GM23248 (cell line): ENCODE data around the gene PIEZO1. TPM values are rescaled to one million over a fixed set of nuclear protein-coding genes. Genes with fewer than 3 reads are reported as not detected.
"Not testable (repeated sequence)": the region's sequence is repeated elsewhere in the genome, so short reads cannot be mapped to it uniquely, and the experiment has no call there.

Experiments used
- DNase-seq: peaks from one replicate; pipeline ENCODE4 v3.0.0-alpha.2; 2015
- H2AFZ ChIP-seq: fragments of 200-600 bp; sonication (generic); 2 replicates; pipeline ENCODE4 v1.6.1; 2016; ENCODE audit warnings: antibody characterized with exemption
- H3F3A ChIP-seq: fragments of 200-600 bp; sonication (generic); 2 replicates; pipeline ENCODE4 v1.6.1; 2016; ENCODE audit warnings: mild to moderate bottlenecking, antibody characterized with exemption, mixed run types; ENCODE audit not compliant: insufficient read depth
- H3K27ac ChIP-seq: fragments of 200-600 bp; sonication (generic); 2 replicates; pipeline ENCODE4 v1.5.1; 2016; ENCODE audit warnings: mild to moderate bottlenecking
- H3K27me3 ChIP-seq: fragments of 200-600 bp; sonication (generic); replicated peaks from 2 replicates; pipeline ENCODE4 v1.6.1; 2016; ENCODE audit warnings: mild to moderate bottlenecking; ENCODE audit not compliant: insufficient read depth
- H3K36me3 ChIP-seq: fragments of 200-600 bp; sonication (generic); 2 replicates; pipeline ENCODE4 v1.6.1; 2016; ENCODE audit warnings: low read depth, mild to moderate bottlenecking
- H3K4me1 ChIP-seq: fragments of 200-600 bp; sonication (generic); 2 replicates; pipeline ENCODE4 v1.6.1; 2016; ENCODE audit warnings: mild to moderate bottlenecking; ENCODE audit not compliant: insufficient read depth
- H3K4me2 ChIP-seq: fragments of 200-600 bp; sonication (generic); one replicate; pipeline ENCODE4 v1.6.1; 2016; ENCODE audit warnings: mild to moderate bottlenecking; ENCODE audit not compliant: unreplicated experiment
- H3K4me3 ChIP-seq: fragments of 200-600 bp; sonication (generic); 2 replicates; pipeline ENCODE4 v1.5.1; 2016; ENCODE audit warnings: mild to moderate bottlenecking
- H3K79me2 ChIP-seq: fragments of 200-600 bp; sonication (generic); 2 replicates; pipeline ENCODE4 v1.6.1; 2016; ENCODE audit warnings: mild to moderate bottlenecking; ENCODE audit not compliant: insufficient read depth
- H3K9ac ChIP-seq: fragments of 200-600 bp; sonication (generic); 2 replicates; pipeline ENCODE4 v1.6.1; 2016; ENCODE audit warnings: mild to moderate bottlenecking
- H3K9me2 ChIP-seq: fragments of 200-600 bp; sonication (generic); 2 replicates; pipeline ENCODE4 v1.6.1; 2016; ENCODE audit warnings: mixed run types, mild to moderate bottlenecking, moderate library complexity; ENCODE audit not compliant: insufficient read depth
- H3K9me3 ChIP-seq: fragments of 200-600 bp; sonication (generic); one replicate; pipeline ENCODE4 v1.6.1; 2017; ENCODE audit warnings: low read depth
- H4K20me1 ChIP-seq: fragments of 200-600 bp; sonication (generic); 2 replicates; pipeline ENCODE4 v1.6.0; 2016; ENCODE audit not compliant: insufficient read depth
- EZH2 ChIP-seq: fragments of 200-600 bp; sonication (generic); IDR thresholded peaks from 2 replicates; pipeline ENCODE4 v1.6.1; 2018; ENCODE audit warnings: antibody characterized with exemption, mild to moderate bottlenecking; ENCODE audit not compliant: insufficient read depth, poor library complexity, severe bottlenecking
- EZH2phosphoT487 ChIP-seq: fragments of 200-600 bp; sonication (generic); IDR thresholded peaks from 2 replicates; pipeline ENCODE4 v1.6.1; 2018; ENCODE audit warnings: antibody characterized with exemption, moderate library complexity, mild to moderate bottlenecking, low read depth; ENCODE audit not compliant: insufficient read depth
- WGBS, 2 experiments: methylation state at CpG; one replicate each; pipeline ENCODE4 v1.1.6; 2015 to 2017; ENCODE audit warnings: low lambda C conversion rate in 2 of 2, low coverage in 1 of 2; ENCODE audit errors: missing lambda C conversion rate in 2 of 2; 5-methylcytosine and 5-hydroxymethylcytosine counted together
- in situ Hi-C: fragments of 300-500 bp; cut with MboI; formaldehyde crosslinking; loops from 2 replicates; pipeline ENCODE4 v1.15.0; 2020
- polyA plus RNA-seq: library from polyadenylated mRNA; unstranded; fragments of >200 nt; fragmentation: Nextera tagmentation; extraction: Ambion mirVana; gene quantifications from 2 replicates; pipeline ENCODE4 v1.2.1, GENCODE V29; 2016
- total RNA-seq: library from RNA; depleted of rRNA; stranded (reverse); fragments of >200 nt; shearing (Covaris generic); gene quantifications from 2 replicates; pipeline ENCODE4 v1.2.3, GENCODE V29; 2014

Gene PIEZO1
- total and polyA plus RNA-seq, 2 experiments from 2014 or later = 95.3 to 223 TPM

GRCh38 chr16:88775825-88776224 lies 9.2 kb downstream of the PIEZO1 start:
- H3K36me3 ChIP-seq = no peaks in the 10 kb centered on the region

GRCh38 chr16:88774544-88775393 lies 10.3 kb downstream of the PIEZO1 start:
- Histone ChIP-seq H3K4me1 (peaks cover 32% of the 10 kb centered on the region), H3K4me2 (no peak overlapping the region), H3K27me3 (no peaks in the 10 kb centered on the region), H3K36me3 (no peaks in the 10 kb centered on the region), H3K9me3 (no peaks in the 10 kb centered on the region), H3K79me2 (peaks cover 97% of the 10 kb centered on the region), H3K27ac (peak overlapping the region; percentile 98), H2AFZ (no peak overlapping the region), H3K4me3 (no peak overlapping the region), H3K9ac (peak overlapping the region; percentile 78), H3K9me2 (no peaks in the 10 kb centered on the region), H4K20me1 (no peaks in the 10 kb centered on the region), H3F3A (peaks cover 4% of the 10 kb centered on the region; the same call in 1 of the 2 replicates)
- WGBS, 2 experiments = 96 to 97% methylated on average over 32 of the region's 32 CpGs
- in situ Hi-C loops = no loop called here
- DNase-seq = no peak
- TF ChIP-seq EZH2 (no peak), EZH2phosphoT487 (no peak)

More at GRCh38 chr16:88775825-88776224, 9.2 kb downstream of the PIEZO1 start:
- WGBS, 2 experiments = 99 to 100% methylated on average over 18 of the region's 18 CpGs
- Histone ChIP-seq H3F3A (peaks cover 4% of the 10 kb centered on the region), H3K9me2 (no peaks in the 10 kb centered on the region), H3K9ac (no peak overlapping the region), H3K79me2 (peaks cover 97% of the 10 kb centered on the region), H3K4me2 (no peak overlapping the region), H3K4me1 (peaks cover 37% of the 10 kb centered on the region), H3K4me3 (no peak overlapping the region), H4K20me1 (no peaks in the 10 kb centered on the region), H3K9me3 (no peaks in the 10 kb centered on the region), H2AFZ (no peak overlapping the region), H3K27ac (no peak overlapping the region), H3K27me3 (no peaks in the 10 kb centered on the region)
- DNase-seq = no peak
- TF ChIP-seq EZH2phosphoT487 (no peak), EZH2 (no peak)
- in situ Hi-C loops = no loop called here

- Histone ChIP-seq H2AFZ (no peak overlapping the region), H3K79me2 (peaks cover 97% of the 10 kb centered on the region), H3F3A (peaks cover 4% of the 10 kb centered on the region; the same call in 1 of the 2 replicates), H3K36me3 (no peaks in the 10 kb centered on the region), H3K9ac (peak overlapping the region; percentile 78), H3K27ac (peak overlapping the region; percentile 98), H3K4me1 (peaks cover 32% of the 10 kb centered on the region), H3K9me2 (no peaks in the 10 kb centered on the region), H3K4me3 (no peak overlapping the region), H3K9me3 (no peaks in the 10 kb centered on the region), H3K27me3 (no peaks in the 10 kb centered on the region), H3K4me2 (no peak overlapping the region), H4K20me1 (no peaks in the 10 kb centered on the region)
- no peak for TF ChIP-seq EZH2phosphoT487
- no peak for TF ChIP-seq EZH2
- in situ Hi-C loops = no loop called here
- peak; percentile 94 for DNase-seq
- 57 to 59% methylated on average over 11 to 12 of the region's 12 CpGs for WGBS, 2 experiments
These were observed 11.2 kb downstream of the PIEZO1 start for GRCh38 chr16:88773812-88774291.

GRCh38 chr16:88772871-88773811 lies 11.9 kb downstream of the PIEZO1 start:
- Histone ChIP-seq H3K9ac (peak overlapping the region; percentile 78), H2AFZ (no peak overlapping the region), H3K4me3 (peak overlapping the region; percentile 52), H3K4me1 (peaks cover 35% of the 10 kb centered on the region), H3K79me2 (peaks cover 97% of the 10 kb centered on the region), H3K9me3 (no peaks in the 10 kb centered on the region), H4K20me1 (no peaks in the 10 kb centered on the region), H3K36me3 (no peaks in the 10 kb centered on the region), H3K9me2 (no peaks in the 10 kb centered on the region), H3F3A (peaks cover 4% of the 10 kb centered on the region; the same call in 1 of the 2 replicates), H3K27ac (peak overlapping the region; percentile 98), H3K27me3 (no peaks in the 10 kb centered on the region), H3K4me2 (peak overlapping the region; percentile 37)
- TF ChIP-seq EZH2phosphoT487 (no peak), EZH2 (no peak)
- in situ Hi-C loops = no loop called here
- peak; percentile 99 for DNase-seq
- WGBS, 2 experiments = 13 to 22% methylated on average over 18 to 29 of the region's 29 CpGs

GRCh38 chr16:88771781-88772180 lies 13.2 kb downstream of the PIEZO1 start:
- H3K4me3 ChIP-seq, H2AFZ ChIP-seq, H3F3A ChIP-seq, H3K4me2 ChIP-seq, H3K9me2 ChIP-seq, H3K36me3 ChIP-seq, in situ Hi-C loops, H3K27me3 ChIP-seq, H3K9me3 ChIP-seq, H4K20me1 ChIP-seq, DNase-seq: not testable (repeated sequence)
- Histone ChIP-seq H3K27ac (peak overlapping the region; percentile 98), H3K4me1 (peaks cover 42% of the 10 kb centered on the region), H3K79me2 (peaks cover 97% of the 10 kb centered on the region), H3K9ac (peak overlapping the region; percentile 78; the same call in 1 of the 2 replicates)
- 92 to 100% methylated on average over 1 to 13 of the region's 23 CpGs for WGBS, 2 experiments
